HG03097 (cell line): ENCODE measurements around the gene FGF21.
"Not testable (repeated sequence)": the region's sequence is repeated elsewhere in the genome, so short reads cannot be mapped to it uniquely, and the experiment has no call there.

Experiments used
- ATAC-seq: cut with Tn5 transposase; IDR thresholded peaks from one replicate; pipeline ENCODE4 v1.9.1; 2021; ENCODE audit not compliant: unreplicated experiment, low FRiP score

The FGF21 gene

GRCh38 chr19:48750771-48751504 lies 4.4 kb upstream of the FGF21 start:
- no peak for ATAC-seq

- no peak for ATAC-seq
Measured at GRCh38 chr19:48751845-48752495, 3.4 kb upstream of the FGF21 start.

- ATAC-seq, result peak; percentile 48
Measured at GRCh38 chr19:48752496-48753365, 2.6 kb upstream of the FGF21 start, which contains the start of gene FUT1. Gene FUT1, minus strand, starts transcription at chr19:48752641. Its CDS starts 1,360 bp downstream, at chr19:48751281.

- no peak for ATAC-seq
Measured at GRCh38 chr19:48755787-48756186, 463 bp downstream of the FGF21 start.

GRCh38 chr19:48756212-48756611 lies 888 bp downstream of the FGF21 start:
- no peak for ATAC-seq

- no peak for ATAC-seq
Measured at GRCh38 chr19:48756686-48757085, 1.4 kb downstream of the FGF21 start.

- ATAC-seq, result no peak
Measured at GRCh38 chr19:48757089-48757675, 1.9 kb downstream of the FGF21 start.

GRCh38 chr19:48757741-48758144 lies 2.4 kb downstream of the FGF21 start:
- no peak for ATAC-seq

- ATAC-seq, result no peak
Measured at GRCh38 chr19:48760504-48761205, 5.3 kb downstream of the FGF21 start.

GRCh38 chr19:48765816-48766215 lies 10.5 kb downstream of the FGF21 start:
- ATAC-seq, result not testable (repeated sequence)

GRCh38 chr19:48768171-48768753 lies 12.9 kb downstream of the FGF21 start:
- ATAC-seq, result not testable (repeated sequence)

- ATAC-seq, result no peak
Measured at GRCh38 chr19:48768994-48769713, 13.8 kb downstream of the FGF21 start.

- no peak for ATAC-seq
Measured at GRCh38 chr19:48770266-48770665, 14.9 kb downstream of the FGF21 start.

GRCh38 chr19:48770734-48771472 lies 15.6 kb downstream of the FGF21 start:
- no peak for ATAC-seq

GRCh38 chr19:48772503-48772953 lies 17.2 kb downstream of the FGF21 start:
- no peak for ATAC-seq

GRCh38 chr19:48777139-48777538 lies 21.8 kb downstream of the FGF21 start:
- no peak for ATAC-seq

GRCh38 chr19:48777720-48778119 lies 22.4 kb downstream of the FGF21 start:
- ATAC-seq, result no peak

- no peak for ATAC-seq
Measured at GRCh38 chr19:48779636-48780035, 24.3 kb downstream of the FGF21 start.
